Activated B cell treated with CpG ODN at 0.5 μM for 24 hours (primary cell): Measurements from ENCODE around the gene RTP5. TPM values are rescaled to one million over a fixed set of nuclear protein-coding genes. Genes with fewer than 3 reads are reported as not detected.
"Not testable (repeated sequence)": the region's sequence is repeated elsewhere in the genome, so short reads cannot be mapped to it uniquely, and the experiment has no call there.

Source experiments
- ATAC-seq: fragments of 200-7000 bp; cut with Tn5 transposase; one replicate; pipeline ENCODE4 v1.10.0; 2021; ENCODE audit warnings: low read depth, mild to moderate bottlenecking, moderate library complexity
- CTCF ChIA-PET: fragments of 350-600 bp; sonication (Branson Sonifier 250); formaldehyde crosslinking; loops from one replicate; lab custom pipeline; 2021; ENCODE audit warnings: antibody characterized with exemption; lab: Charles Lee
- POLR2A ChIA-PET: fragments of 350-600 bp; sonication (Branson Sonifier 250); formaldehyde crosslinking; loops from one replicate; lab custom pipeline; 2021; ENCODE audit warnings: antibody characterized with exemption; lab: Charles Lee
- DNase-seq: peaks from one replicate; pipeline ENCODE4 v3.0.0; 2022
- H3K27ac Mint-ChIP-seq: one replicate; pipeline ENCODE4 v1.8.0; 2020; ENCODE audit warnings: mixed read lengths
- H3K27me3 Mint-ChIP-seq: one replicate; pipeline ENCODE4 v1.8.0; 2021; ENCODE audit warnings: mixed read lengths
- H3K36me3 Mint-ChIP-seq: one replicate; pipeline ENCODE4 v1.8.0; 2021; ENCODE audit warnings: low read depth, mixed read lengths
- H3K4me1 Mint-ChIP-seq: one replicate; pipeline ENCODE4 v1.8.0; 2021; ENCODE audit warnings: mixed read lengths
- H3K4me3 Mint-ChIP-seq: one replicate; pipeline ENCODE4 v1.8.0; 2020; ENCODE audit warnings: mild to moderate bottlenecking, mixed read lengths
- H3K9me3 Mint-ChIP-seq: one replicate; pipeline ENCODE4 v1.8.0; 2020; ENCODE audit warnings: mixed read lengths
- intact Hi-C: fragments of 100-400 bp; cut with micrococcal nuclease; formaldehyde crosslinking; loops from one replicate; pipeline ENCODE4 v1.15.1; 2024
- total RNA-seq: library from RNA; stranded (reverse); gene quantifications from 2 replicates; pipeline ENCODE4 v1.2.3, GENCODE V29; 2022
- TF ChIP-seq, protein P1 (sequence below): fragments of 200-600 bp; IDR thresholded peaks from one replicate; pipeline ENCODE4 v1.8.0; 2022; ENCODE audit warnings: antibody characterized with exemption, mild to moderate bottlenecking

RTP5 gene
- total RNA-seq, 1 donor from 2014 or later: not detected

DNA sequence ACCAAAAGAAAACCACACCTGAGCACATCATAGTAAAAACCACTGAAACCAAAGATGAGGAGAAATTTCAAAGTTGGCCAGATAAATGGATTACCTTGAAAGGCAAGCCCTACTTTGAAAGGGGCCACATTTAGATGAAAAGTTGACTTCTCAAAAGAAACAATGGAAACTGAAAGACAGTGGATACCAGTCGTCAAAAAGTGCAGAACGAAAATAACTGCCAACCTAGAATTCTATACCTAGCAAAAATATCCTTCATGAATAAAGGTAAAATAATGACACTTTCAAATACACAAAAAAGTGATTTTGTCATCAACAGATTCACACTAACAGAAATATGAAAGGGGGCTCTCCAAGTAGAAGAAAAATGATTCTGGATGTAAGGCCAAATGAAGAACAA, 42.1 kb upstream of the RTP5 start:
- H3K4me1 Mint-ChIP-seq: no peaks in the 10 kb centered on the region
- peaks cover 1% of the 10 kb centered on the region for H3K36me3 Mint-ChIP-seq
- no peak overlapping the region for H3K27ac Mint-ChIP-seq
- ChIA-PET POLR2A (no interaction called here), CTCF (no interaction called here)
- no peak for ATAC-seq
- DNase-seq: no peak
- peaks cover 9% of the 10 kb centered on the region for H3K9me3 Mint-ChIP-seq
- peaks cover 25% of the 10 kb centered on the region for H3K27me3 Mint-ChIP-seq
- TF ChIP-seq, protein P1, sequence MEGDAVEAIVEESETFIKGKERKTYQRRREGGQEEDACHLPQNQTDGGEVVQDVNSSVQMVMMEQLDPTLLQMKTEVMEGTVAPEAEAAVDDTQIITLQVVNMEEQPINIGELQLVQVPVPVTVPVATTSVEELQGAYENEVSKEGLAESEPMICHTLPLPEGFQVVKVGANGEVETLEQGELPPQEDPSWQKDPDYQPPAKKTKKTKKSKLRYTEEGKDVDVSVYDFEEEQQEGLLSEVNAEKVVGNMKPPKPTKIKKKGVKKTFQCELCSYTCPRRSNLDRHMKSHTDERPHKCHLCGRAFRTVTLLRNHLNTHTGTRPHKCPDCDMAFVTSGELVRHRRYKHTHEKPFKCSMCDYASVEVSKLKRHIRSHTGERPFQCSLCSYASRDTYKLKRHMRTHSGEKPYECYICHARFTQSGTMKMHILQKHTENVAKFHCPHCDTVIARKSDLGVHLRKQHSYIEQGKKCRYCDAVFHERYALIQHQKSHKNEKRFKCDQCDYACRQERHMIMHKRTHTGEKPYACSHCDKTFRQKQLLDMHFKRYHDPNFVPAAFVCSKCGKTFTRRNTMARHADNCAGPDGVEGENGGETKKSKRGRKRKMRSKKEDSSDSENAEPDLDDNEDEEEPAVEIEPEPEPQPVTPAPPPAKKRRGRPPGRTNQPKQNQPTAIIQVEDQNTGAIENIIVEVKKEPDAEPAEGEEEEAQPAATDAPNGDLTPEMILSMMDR: no peak
- H3K4me3 Mint-ChIP-seq: no peak overlapping the region
- intact Hi-C loops: no loop called here

DNA sequence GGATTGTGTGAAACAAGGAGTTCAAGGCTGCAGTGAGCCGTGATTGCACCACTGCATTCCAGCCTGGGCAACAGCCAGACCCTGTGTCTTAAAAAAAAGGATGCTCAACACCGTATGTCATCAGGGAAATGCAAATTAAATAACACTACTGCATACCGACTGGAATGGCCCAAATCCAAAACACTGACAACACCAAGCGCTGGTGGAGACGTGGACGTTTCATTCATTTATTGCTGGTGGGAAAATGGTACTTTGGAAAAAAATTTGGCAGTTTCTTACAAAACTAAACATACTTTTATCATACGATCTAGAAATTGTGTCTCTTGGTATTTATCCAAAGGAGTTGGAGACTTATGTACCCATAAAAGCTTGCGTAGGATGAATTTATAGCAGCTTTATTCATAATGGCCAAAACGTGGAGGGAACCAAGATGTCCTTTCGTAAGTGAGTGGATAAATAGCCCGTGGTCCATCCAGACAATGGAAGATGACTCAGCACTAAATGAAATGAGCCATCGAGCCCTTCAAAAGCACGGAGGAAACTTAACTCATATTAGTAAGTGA, 36.3 kb upstream of the RTP5 start:
- ChIA-PET POLR2A (interaction anchor here (0.7 kb wide), 1 partner anchor 132 kb away, joined by 4 read pairs; no protein-coding TSS in a partner anchor), CTCF (no interaction called here)
- ATAC-seq (no peak), DNase-seq (no peak)
- Mint-ChIP-seq H3K9me3 (peaks cover 7% of the 10 kb centered on the region), H3K27me3 (peaks cover 21% of the 10 kb centered on the region), H3K4me3 (no peak overlapping the region), H3K36me3 (no peaks in the 10 kb centered on the region), H3K27ac (no peak overlapping the region), H3K4me1 (no peaks in the 10 kb centered on the region)
- TF ChIP-seq, protein P1: no peak
- intact Hi-C loops: no loop called here

DNA sequence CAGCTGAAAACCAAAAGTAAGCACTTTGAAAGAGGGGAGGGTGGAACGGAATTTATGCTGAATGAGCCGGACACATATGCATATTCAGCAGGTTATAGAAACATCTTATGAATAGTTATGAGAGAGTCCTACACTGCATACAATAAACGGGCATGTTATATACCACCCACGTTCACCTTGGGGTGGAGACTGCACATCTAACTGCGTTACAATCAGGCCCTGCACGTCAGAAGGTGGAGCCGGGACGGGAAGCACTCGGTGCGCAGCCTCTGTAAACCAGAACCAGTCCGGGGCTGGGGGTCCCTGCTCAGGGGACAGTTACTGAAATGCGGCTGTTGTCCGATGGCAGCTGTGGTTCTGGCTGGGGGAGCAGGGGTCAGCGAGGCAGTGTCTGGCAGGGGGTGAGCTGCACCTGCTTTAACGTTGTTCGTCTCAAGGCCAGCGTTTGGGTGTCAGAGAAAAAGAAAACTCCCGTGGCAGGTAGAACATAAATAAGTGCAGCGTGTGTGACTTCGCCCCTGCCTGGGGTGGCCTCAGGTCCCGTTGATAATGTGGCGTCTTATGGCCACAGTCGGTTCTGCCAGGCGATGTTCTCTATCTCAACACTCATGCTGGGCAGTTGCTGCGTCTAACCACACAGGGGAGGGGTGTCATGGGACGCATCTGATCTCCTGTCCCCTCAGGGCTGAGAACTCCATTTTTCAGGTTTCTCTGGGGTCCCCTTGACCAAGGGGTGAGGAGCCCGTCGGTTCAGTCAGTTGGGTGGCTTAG, 35.6 kb upstream of the RTP5 start:
- H3K4me3 Mint-ChIP-seq, DNase-seq, H3K36me3 Mint-ChIP-seq, CTCF ChIA-PET, ATAC-seq, H3K27ac Mint-ChIP-seq, H3K4me1 Mint-ChIP-seq, H3K9me3 Mint-ChIP-seq, intact Hi-C loops: not testable (repeated sequence)
- POLR2A ChIA-PET: interaction anchor here (0.7 kb wide), 1 partner anchor 133 kb away, joined by 4 read pairs; no protein-coding TSS in a partner anchor
- H3K27me3 Mint-ChIP-seq: peaks cover 20% of the 10 kb centered on the region

DNA sequence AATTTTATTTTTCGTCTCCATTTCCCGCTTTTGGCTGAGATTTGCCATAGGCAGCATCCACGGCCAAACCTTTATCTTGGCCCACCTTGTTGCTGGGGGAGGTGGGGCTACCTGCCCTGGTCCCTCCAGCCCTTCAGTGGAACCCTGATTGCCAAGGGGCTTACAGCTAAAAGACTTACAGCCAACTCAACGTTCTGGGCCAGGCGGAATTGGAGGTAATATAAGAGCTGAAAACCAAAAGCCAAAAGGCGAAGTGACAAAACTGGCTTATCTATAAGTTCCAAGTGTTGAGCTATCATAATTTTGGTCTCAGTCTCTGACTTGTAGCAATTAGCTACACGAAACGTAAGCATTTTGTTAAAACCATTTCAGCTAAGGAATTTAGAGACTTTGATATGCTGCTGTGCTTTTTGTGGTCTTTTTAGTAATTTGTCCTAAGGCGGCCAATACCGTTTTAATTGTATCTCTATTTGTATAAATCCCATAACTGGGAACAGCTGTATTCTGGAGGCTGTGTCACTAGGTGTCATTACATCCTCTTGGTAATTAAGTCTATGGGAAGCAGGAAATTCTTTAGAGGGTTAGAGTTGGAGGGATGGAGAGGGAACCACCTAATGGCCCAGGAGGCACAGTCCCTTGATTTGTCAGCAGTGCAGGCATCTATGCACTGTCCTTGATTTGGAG, 34.9 kb upstream of the RTP5 start:
- intact Hi-C loops: no loop called here
- H3K4me3 Mint-ChIP-seq: no peak overlapping the region
- peaks cover 6% of the 10 kb centered on the region for H3K9me3 Mint-ChIP-seq
- H3K4me1 Mint-ChIP-seq: no peaks in the 10 kb centered on the region
- TF ChIP-seq, protein P1: no peak
- ATAC-seq (no peak), DNase-seq (no peak)
- ChIA-PET CTCF (no interaction called here), POLR2A (no interaction called here)
- no peak overlapping the region for H3K27ac Mint-ChIP-seq
- H3K36me3 Mint-ChIP-seq: no peaks in the 10 kb centered on the region
- H3K27me3 Mint-ChIP-seq: peaks cover 20% of the 10 kb centered on the region

DNA sequence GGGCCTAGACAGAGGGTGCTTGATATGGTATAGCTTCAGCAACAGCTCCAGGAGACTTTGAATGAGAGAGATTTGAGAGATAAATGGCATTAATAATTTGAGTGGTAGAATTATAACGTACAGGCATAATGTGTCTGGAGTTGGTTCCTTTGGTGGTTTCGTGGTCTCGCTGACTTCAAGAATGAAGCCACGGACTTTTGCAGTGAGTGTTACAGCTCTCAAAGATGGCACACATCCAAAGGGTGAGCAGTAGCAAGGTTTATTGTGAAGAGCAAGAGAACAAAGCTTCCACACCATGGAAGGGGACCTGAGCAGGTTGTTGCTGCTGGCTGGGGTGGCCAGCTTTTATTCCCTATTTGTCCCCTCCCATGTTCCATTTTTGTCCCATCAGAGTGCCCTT, 33.9 kb upstream of the RTP5 start:
- ChIA-PET POLR2A (no interaction called here), CTCF (no interaction called here)
- intact Hi-C loops: no loop called here
- Mint-ChIP-seq H3K4me1 (no peaks in the 10 kb centered on the region), H3K4me3 (no peak overlapping the region), H3K9me3 (peaks cover 6% of the 10 kb centered on the region), H3K36me3 (no peaks in the 10 kb centered on the region), H3K27ac (no peak overlapping the region), H3K27me3 (peaks cover 15% of the 10 kb centered on the region)
- TF ChIP-seq, protein P1: no peak
- no peak for ATAC-seq
- no peak for DNase-seq
